Naive thymus-derived CD4-positive, alpha-beta T cell (primary cell): ENCODE results near the gene PDP2. TPM values are rescaled to one million over a fixed set of nuclear protein-coding genes. Genes with fewer than 3 reads are reported as not detected.

Source experiments
- ATAC-seq: fragments of 150-1000 bp; cut with Tn5 transposase; 2 replicates; pipeline ENCODE4 v1.10.0; 2021; ENCODE audit warnings: mild to moderate bottlenecking, moderate library complexity
- CTCF ChIA-PET: fragments of 350-600 bp; sonication (Branson Sonifier 250); formaldehyde crosslinking; loops from one replicate; lab custom pipeline; 2021; ENCODE audit warnings: antibody characterized with exemption; lab: Charles Lee
- POLR2A ChIA-PET: fragments of 350-600 bp; sonication (Branson Sonifier 250); formaldehyde crosslinking; loops from one replicate; lab custom pipeline; 2021; ENCODE audit warnings: antibody characterized with exemption, inconsistent platforms; lab: Charles Lee
- DNase-seq, 9 donors: peaks; one replicate each; pipeline versions ENCODE4 v3.0.0 to v3.0.0-alpha.2; 2020 to 2022; ENCODE audit warnings: mixed read lengths in 1 of 9
- H3K27ac ChIP-seq: one replicate; pipeline ENCODE4 v1.7.0; 2013; ENCODE audit warnings: mild to moderate bottlenecking, low read depth, low read length, moderate library complexity
- H3K27me3 ChIP-seq, 2 donors: one replicate each; pipeline ENCODE4 v1.7.0; 2013; ENCODE audit warnings: low read length in 2 of 2, mild to moderate bottlenecking in 2 of 2, moderate library complexity in 2 of 2; ENCODE audit not compliant: control insufficient read depth in 2 of 2, insufficient read depth in 2 of 2
- H3K36me3 ChIP-seq, 3 experiments: 1 replicate in 2 of 3; 2 replicates in 1 of 3; pipeline ENCODE4 v1.7.0; 2013; ENCODE audit warnings: low read length in 3 of 3, mild to moderate bottlenecking in 3 of 3, moderate library complexity in 1 of 3; ENCODE audit not compliant: insufficient read depth in 3 of 3, control insufficient read depth in 2 of 3
- H3K4me1 ChIP-seq, 2 donors: one replicate each; pipeline ENCODE4 v1.7.0; 2013; ENCODE audit warnings: low read length in 2 of 2, mild to moderate bottlenecking in 2 of 2, moderate library complexity in 1 of 2; ENCODE audit not compliant: control insufficient read depth in 2 of 2, insufficient read depth in 2 of 2
- H3K4me3 ChIP-seq: 2 replicates; pipeline ENCODE4 v1.7.0; 2013; ENCODE audit warnings: mild to moderate bottlenecking, low read length
- H3K9me3 ChIP-seq, 3 experiments: 1 replicate in 2 of 3; 2 replicates in 1 of 3; pipeline ENCODE4 v1.7.0; 2013; ENCODE audit warnings: low read length in 3 of 3; ENCODE audit not compliant: control insufficient read depth in 2 of 3
- H3K27ac Mint-ChIP-seq, 9 donors: one replicate each; pipeline ENCODE4 v1.8.0; 2020 to 2022; ENCODE audit warnings: mixed read lengths in 9 of 9, mild to moderate bottlenecking in 8 of 9, moderate library complexity in 5 of 9, inconsistent platforms in 2 of 9
- H3K27me3 Mint-ChIP-seq, 5 donors: one replicate each; pipeline ENCODE4 v1.8.0; 2021 to 2022; ENCODE audit warnings: mixed read lengths in 5 of 5, mild to moderate bottlenecking in 1 of 5
- H3K36me3 Mint-ChIP-seq, 5 donors: one replicate each; pipeline ENCODE4 v1.8.0; 2020 to 2022; ENCODE audit warnings: mixed read lengths in 5 of 5, mild to moderate bottlenecking in 3 of 5, inconsistent platforms in 1 of 5
- H3K4me1 Mint-ChIP-seq, 7 donors: one replicate each; pipeline ENCODE4 v1.8.0; 2020 to 2022; ENCODE audit warnings: mixed read lengths in 7 of 7, mild to moderate bottlenecking in 3 of 7, inconsistent platforms in 1 of 7
- H3K4me3 Mint-ChIP-seq, 10 donors: one replicate each; pipeline ENCODE4 v1.8.0; 2020 to 2022; ENCODE audit warnings: mild to moderate bottlenecking in 10 of 10, mixed read lengths in 10 of 10, moderate library complexity in 6 of 10, inconsistent platforms in 2 of 10
- H3K9me3 Mint-ChIP-seq, 11 donors: one replicate each; pipeline ENCODE4 v1.8.0; 2020 to 2022; ENCODE audit warnings: mixed read lengths in 11 of 11, mild to moderate bottlenecking in 4 of 11, inconsistent platforms in 1 of 11, moderate library complexity in 1 of 11
- intact Hi-C, 2 donors: fragments of 100-400 bp; cut with micrococcal nuclease; formaldehyde crosslinking; loops; one replicate each; pipeline ENCODE4 v1.15.1; 2023
- polyA plus RNA-seq, 2 donors: library from polyadenylated mRNA; unstranded; fragments of 300-500 nt; fragmentation: Illumina TruSeq; gene quantifications; one replicate each; pipeline ENCODE4 v1.2.3, GENCODE V29; 2021
- total RNA-seq, 6 experiments: library from RNA in 5 of 6; stranded (reverse) in 5 of 6; gene quantifications; 1 replicate in 5 of 6; 2 replicates in 1 of 6; pipeline ENCODE4 v1.2.3 and lab custom pipeline; 2021 to 2026

The PDP2 gene
- total and polyA plus RNA-seq, 7 experiments from 2014 or later: 1.6 to 24.0 (median 6.5) TPM

DNA sequence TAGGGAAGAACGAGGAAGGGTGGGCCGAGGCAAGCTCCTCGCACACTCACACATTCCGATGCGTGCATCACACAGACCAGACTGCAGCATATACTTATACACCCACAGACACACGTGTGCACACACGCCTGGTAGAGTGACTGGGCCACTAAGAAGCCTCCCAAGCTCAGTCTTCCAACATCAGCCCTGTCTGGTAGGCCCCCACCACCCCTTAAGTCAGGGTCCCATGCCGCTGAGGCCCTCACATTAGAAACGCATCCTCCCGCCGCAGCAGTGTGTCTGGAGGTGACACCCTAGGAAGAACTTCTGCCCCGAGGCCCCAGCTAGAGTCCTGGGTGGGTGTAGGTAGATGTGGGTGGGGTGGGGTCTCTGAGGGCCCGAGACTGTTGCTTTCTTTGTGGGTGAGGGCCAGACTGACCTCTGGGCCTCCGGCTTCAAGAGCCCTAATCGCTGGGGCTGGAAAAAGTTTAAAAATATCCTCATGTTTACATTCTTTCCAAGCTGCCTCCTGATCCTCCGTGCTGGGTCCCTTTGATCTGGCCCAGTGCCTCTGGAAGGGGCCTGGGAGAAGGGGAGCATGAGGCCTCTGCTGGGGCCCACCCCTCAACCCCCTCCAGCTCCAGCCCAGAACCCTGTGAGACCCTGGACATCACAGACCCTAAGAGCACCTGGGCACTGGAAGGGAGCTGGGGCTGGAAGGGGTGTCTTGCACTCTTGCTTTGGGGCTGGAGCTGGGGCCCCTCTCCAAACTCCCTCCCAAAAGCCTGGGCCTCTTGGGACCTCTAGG lies 24.7 kb downstream of the PDP2 start:
- no peaks in the 10 kb centered on the region for H3K36me3 ChIP-seq
- H3K9me3 Mint-ChIP-seq: no peaks in the 10 kb centered on the region
- no peak overlapping the region for H3K4me3 ChIP-seq
- ATAC-seq: no peak
- no peak for DNase-seq
- H3K36me3 Mint-ChIP-seq: no peaks in the 10 kb centered on the region
- H3K27me3 ChIP-seq: no peaks in the 10 kb centered on the region
- POLR2A ChIA-PET: no interaction called here
- H3K4me3 Mint-ChIP-seq: no peak overlapping the region
- no peaks in the 10 kb centered on the region for H3K9me3 ChIP-seq
- CTCF ChIA-PET: no interaction called here
- peaks cover 8 to 15% (median 11%) of the 10 kb centered on the region in 7 donors for H3K4me1 Mint-ChIP-seq
- no peak overlapping the region for H3K27ac ChIP-seq
- peaks cover 0 to 12% of the 10 kb centered on the region in 2 donors for H3K4me1 ChIP-seq
- no peak overlapping the region for H3K27ac Mint-ChIP-seq
- H3K27me3 Mint-ChIP-seq: no peaks in the 10 kb centered on the region
- intact Hi-C loops: no loop called here

DNA sequence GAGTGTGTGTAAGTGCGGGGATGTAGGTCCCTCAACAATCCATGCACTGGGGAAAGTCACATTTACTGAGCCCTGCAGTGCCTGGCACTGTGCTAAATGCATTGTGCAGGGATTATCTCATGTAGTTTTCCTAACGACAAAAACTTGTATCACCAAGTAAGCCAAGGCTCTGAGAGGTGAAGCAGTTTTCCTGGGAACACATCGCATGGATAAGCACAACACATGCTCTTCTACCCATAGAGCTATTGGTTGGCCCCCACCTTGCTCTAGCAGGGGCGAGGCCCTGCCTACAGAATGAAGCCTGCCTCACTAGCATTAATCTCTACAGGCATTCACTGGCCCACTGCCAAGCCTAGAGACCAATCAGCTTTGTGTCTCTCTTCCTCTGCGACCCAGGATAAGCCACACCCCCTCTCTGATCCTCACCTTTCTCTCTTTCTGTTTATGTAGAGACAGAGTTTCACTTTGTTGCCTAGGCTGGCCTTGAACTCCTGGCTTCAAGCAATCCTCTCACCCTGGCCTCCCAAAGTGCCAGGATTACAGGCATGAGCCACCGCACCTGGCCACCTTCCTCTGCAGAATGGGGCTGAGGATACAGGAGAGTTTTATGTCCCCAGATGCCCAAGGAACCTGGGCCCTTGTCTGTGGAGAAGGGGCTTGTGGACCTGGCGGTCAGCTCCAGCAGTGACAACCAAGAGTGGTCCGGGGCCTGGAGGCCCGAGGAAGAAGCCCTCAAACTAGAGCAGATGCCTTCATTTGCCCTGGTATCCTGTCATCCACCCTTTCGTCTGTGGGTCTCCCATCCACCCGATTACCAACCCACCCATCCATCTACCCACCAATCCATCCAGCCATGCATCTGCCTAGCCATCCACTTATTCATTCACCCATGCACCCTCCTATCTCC lies 25.6 kb downstream of the PDP2 start:
- H3K9me3 Mint-ChIP-seq: no peaks in the 10 kb centered on the region
- peak overlapping the region in 2 of 10 donors; percentile 25 to 40 for H3K4me3 Mint-ChIP-seq
- DNase-seq: peak in 7 of 9 donors; percentile 37 to 74 (median 63)
- no peaks in the 10 kb centered on the region for H3K36me3 Mint-ChIP-seq
- intact Hi-C loops: no loop called here
- H3K9me3 ChIP-seq: no peaks in the 10 kb centered on the region
- peak overlapping the region in 7 of 9 donors; percentile 1 to 76 (median 62) for H3K27ac Mint-ChIP-seq
- H3K4me1 Mint-ChIP-seq: peaks cover 8 to 15% (median 11%) of the 10 kb centered on the region in 7 donors
- ATAC-seq: peak; percentile 50
- no peaks in the 10 kb centered on the region for H3K27me3 ChIP-seq
- H3K27me3 Mint-ChIP-seq: no peaks in the 10 kb centered on the region
- ChIA-PET CTCF (no interaction called here), POLR2A (interaction anchor here (1.1 kb wide), 1 partner anchor 25 kb away, joined by 3 read pairs; the partner anchor contains the start of gene PDP2)
- H3K36me3 ChIP-seq: no peaks in the 10 kb centered on the region
- no peak overlapping the region for H3K27ac ChIP-seq
- no peak overlapping the region for H3K4me3 ChIP-seq
- H3K4me1 ChIP-seq: peaks cover 0 to 12% of the 10 kb centered on the region in 2 donors

DNA sequence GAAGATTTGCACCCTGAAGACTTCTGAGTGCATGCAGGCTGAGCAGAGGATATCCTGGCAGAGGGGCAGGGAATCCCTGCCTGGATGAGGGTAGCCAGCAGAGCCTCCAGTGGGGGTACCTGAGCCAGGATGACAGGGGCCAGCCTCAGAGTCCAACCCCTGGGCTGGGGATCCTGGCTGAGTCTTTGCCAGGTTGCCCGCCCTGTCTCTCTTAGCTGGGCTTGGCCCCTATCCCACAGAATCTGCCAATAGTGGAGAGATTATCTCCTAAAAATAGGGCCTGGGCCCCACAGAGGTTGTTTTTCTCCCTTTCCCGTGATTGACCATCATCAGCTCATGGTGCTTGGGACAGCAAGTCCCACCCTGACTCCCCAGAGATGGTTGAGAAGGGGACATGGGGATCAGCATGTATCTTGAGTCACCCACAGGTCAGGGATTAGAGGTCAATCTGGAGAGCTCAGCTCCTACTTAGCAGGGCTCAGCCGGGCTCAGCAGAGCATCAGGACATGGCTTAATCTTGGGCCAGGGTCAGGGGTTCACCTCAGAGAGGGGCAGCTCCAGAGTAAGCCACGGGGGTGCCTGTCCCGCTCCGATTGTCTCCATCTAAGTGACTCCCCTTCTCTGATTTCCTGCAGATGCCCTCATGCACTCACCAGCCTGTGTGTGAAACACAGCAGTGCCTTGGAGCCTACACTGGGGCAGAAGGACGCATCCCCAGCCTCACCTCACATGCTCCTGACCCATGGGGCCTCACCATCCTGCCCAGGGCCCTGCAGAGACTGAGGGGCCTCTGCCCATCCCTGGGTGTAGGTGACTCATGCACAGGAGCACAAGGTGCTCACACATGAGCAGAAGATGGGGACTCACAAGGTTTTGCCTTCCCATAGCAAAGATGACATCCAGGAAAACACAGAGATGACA lies 26.9 kb downstream of the PDP2 start:
- ChIA-PET CTCF (no interaction called here), POLR2A (interaction anchor here (1.1 kb wide), 1 partner anchor 27 kb away, joined by 3 read pairs; the partner anchor contains the start of gene PDP2)
- Mint-ChIP-seq H3K36me3 (no peaks in the 10 kb centered on the region), H3K27me3 (no peaks in the 10 kb centered on the region), H3K4me1 (peaks cover 8 to 15% (median 11%) of the 10 kb centered on the region in 7 donors), H3K27ac (peak overlapping the region in 4 of 9 donors; percentile 43 to 76 (median 52)), H3K9me3 (no peaks in the 10 kb centered on the region), H3K4me3 (peak overlapping the region in 1 of 10 donors; percentile 40)
- intact Hi-C loops: no loop called here
- H3K36me3 ChIP-seq: no peaks in the 10 kb centered on the region
- ATAC-seq (no peak), DNase-seq (no peak)
- H3K27me3 ChIP-seq: no peaks in the 10 kb centered on the region
- H3K9me3 ChIP-seq: no peaks in the 10 kb centered on the region
- no peak overlapping the region for H3K4me3 ChIP-seq
- H3K27ac ChIP-seq: no peak overlapping the region
- H3K4me1 ChIP-seq: peaks cover 0 to 12% of the 10 kb centered on the region in 2 donors

DNA sequence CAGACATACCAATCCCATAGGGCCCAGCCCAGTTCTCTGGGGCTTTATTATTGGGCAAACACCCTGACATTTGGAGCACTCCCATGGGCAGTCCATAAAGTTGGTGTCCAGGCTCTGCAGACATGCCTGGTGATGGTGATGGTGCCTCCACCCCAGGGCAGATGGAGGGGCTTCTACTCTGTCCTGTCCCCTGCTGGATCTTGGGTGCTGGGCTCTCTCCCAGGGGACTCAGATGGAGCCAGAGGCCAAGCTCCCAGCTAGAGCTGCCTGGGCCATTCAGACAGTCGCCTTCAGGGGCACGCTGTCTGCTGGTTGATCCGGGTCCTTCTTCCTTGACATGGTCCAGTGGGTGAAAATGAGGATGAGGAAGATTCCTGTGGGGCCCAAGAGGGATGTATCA lies 27.8 kb downstream of the PDP2 start:
- Mint-ChIP-seq H3K27ac (peak overlapping the region in 1 of 9 donors; percentile 85), H3K4me3 (no peak overlapping the region), H3K4me1 (peaks cover 8 to 15% (median 11%) of the 10 kb centered on the region in 7 donors), H3K27me3 (no peaks in the 10 kb centered on the region), H3K36me3 (no peaks in the 10 kb centered on the region), H3K9me3 (no peaks in the 10 kb centered on the region)
- Histone ChIP-seq H3K4me3 (no peak overlapping the region), H3K27ac (no peak overlapping the region), H3K36me3 (no peaks in the 10 kb centered on the region), H3K4me1 (peaks cover 0 to 12% of the 10 kb centered on the region in 2 donors), H3K9me3 (no peaks in the 10 kb centered on the region), H3K27me3 (no peaks in the 10 kb centered on the region)
- DNase-seq (no peak), ATAC-seq (no peak)
- ChIA-PET CTCF (no interaction called here), POLR2A (no interaction called here)
- intact Hi-C loops: no loop called here

DNA sequence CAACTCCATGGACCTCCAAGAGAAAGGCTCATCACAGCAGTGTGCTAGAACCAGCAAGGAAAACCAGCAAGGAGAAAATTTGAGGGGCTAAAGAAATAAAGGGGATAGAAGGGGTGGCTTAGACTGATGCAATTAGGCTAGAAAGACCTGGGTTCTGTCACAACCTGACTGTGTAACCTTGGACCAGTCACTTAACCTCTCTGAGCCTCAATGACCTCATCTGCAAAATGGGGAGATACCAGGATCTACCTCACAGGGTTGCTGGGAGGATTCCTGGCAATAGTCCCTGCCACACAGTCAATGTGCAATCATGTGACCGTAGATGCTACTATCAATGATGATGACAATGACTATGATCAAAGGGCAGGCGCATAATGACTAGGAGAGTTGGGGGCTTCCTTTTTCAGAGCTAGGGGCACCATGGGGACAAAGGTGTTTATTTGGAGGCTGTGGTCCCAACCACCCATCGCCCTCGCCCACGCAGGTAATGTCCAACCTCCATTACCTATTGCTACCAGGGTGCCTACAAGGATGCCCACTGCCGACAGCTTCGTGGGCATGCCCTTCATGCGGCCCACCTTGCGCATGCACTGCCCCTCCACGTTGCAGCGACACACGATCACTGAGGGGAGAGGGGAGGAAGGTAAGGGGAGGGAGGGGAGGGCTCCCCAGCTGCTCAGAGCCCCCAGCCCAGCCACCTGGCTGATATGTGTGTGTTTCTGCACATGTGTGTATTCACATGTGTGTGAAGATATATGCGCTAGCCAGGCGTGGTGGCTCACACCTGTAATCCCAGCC lies 28.6 kb downstream of the PDP2 start:
- ChIA-PET POLR2A (no interaction called here), CTCF (no interaction called here)
- Histone ChIP-seq H3K4me3 (no peak overlapping the region), H3K27ac (no peak overlapping the region), H3K27me3 (no peaks in the 10 kb centered on the region), H3K36me3 (no peaks in the 10 kb centered on the region), H3K4me1 (peaks cover 0 to 12% of the 10 kb centered on the region in 2 donors), H3K9me3 (no peaks in the 10 kb centered on the region)
- H3K27ac Mint-ChIP-seq: no peak overlapping the region
- H3K27me3 Mint-ChIP-seq: no peaks in the 10 kb centered on the region
- H3K4me1 Mint-ChIP-seq: peaks cover 8 to 15% (median 11%) of the 10 kb centered on the region in 7 donors
- H3K4me3 Mint-ChIP-seq: no peak overlapping the region
- intact Hi-C loops: no loop called here
- H3K36me3 Mint-ChIP-seq: no peaks in the 10 kb centered on the region
- DNase-seq (no peak), ATAC-seq (no peak)
- no peaks in the 10 kb centered on the region for H3K9me3 Mint-ChIP-seq
